Stimulated activated CD8-positive, alpha-beta memory T cell treated with anti-CD3 and anti-CD28 coated beads, Interleukin-15, amount 100 ng/mL, for 24 hours (primary cell): ENCODE data around the gene DGKZ.
"Not testable (repeated sequence)": the region's sequence is repeated elsewhere in the genome, so short reads cannot be mapped to it uniquely, and the experiment has no call there.

Experiments
- DNase-seq: peaks from one replicate; pipeline ENCODE4 v3.0.0-alpha.2; 2020; ENCODE audit warnings: low read depth

Gene DGKZ, protein sequence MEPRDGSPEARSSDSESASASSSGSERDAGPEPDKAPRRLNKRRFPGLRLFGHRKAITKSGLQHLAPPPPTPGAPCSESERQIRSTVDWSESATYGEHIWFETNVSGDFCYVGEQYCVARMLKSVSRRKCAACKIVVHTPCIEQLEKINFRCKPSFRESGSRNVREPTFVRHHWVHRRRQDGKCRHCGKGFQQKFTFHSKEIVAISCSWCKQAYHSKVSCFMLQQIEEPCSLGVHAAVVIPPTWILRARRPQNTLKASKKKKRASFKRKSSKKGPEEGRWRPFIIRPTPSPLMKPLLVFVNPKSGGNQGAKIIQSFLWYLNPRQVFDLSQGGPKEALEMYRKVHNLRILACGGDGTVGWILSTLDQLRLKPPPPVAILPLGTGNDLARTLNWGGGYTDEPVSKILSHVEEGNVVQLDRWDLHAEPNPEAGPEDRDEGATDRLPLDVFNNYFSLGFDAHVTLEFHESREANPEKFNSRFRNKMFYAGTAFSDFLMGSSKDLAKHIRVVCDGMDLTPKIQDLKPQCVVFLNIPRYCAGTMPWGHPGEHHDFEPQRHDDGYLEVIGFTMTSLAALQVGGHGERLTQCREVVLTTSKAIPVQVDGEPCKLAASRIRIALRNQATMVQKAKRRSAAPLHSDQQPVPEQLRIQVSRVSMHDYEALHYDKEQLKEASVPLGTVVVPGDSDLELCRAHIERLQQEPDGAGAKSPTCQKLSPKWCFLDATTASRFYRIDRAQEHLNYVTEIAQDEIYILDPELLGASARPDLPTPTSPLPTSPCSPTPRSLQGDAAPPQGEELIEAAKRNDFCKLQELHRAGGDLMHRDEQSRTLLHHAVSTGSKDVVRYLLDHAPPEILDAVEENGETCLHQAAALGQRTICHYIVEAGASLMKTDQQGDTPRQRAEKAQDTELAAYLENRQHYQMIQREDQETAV

DNA sequence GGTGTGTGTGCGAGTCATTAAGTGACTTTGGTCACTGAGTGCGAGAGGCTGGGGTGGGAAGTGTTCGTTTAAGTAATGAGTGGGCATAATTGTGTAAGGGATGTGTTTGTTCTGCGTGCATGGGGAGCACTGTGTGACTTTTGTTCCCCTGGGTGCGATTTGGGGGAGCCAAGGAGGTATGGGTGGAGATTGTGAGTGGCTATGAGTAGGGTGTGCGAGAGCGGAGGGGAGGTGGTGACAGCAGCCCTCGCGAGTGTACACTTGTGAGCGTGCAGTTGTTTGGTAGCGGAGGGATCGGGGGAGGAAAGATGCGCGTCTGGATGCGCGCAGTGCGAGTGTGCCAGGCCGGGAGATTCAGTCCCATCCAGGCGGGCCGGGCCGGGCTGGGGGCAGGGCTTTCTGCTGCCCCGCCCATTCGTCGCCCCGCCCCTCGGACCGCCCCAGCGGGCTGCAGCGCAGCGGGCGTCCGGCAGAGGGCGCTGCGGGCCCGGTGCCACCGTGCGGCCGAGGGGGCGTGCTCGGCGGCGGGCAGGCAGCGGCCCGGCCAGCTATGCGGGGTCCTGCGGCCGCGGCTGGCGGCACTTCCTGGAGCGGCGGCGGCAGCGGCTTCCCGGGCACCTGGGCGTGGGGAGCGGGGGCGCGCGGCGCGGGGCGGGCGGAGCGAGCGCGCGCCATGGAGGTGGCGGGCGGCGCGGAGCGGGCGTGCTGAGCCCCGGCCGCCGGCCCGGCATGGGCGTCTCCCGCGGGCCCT lies at the start of gene DGKZ:
DGKZ (plus strand) TSS at position 578 of the 751 bp plus-strand sequence. CDS start 197 bp downstream, outside the sequence.
- DNase-seq, result peak; percentile 91

- no peak for DNase-seq
These were observed 48.4 kb upstream of the DGKZ start for GRCh38 chr11:46298699-46299433.

DNA sequence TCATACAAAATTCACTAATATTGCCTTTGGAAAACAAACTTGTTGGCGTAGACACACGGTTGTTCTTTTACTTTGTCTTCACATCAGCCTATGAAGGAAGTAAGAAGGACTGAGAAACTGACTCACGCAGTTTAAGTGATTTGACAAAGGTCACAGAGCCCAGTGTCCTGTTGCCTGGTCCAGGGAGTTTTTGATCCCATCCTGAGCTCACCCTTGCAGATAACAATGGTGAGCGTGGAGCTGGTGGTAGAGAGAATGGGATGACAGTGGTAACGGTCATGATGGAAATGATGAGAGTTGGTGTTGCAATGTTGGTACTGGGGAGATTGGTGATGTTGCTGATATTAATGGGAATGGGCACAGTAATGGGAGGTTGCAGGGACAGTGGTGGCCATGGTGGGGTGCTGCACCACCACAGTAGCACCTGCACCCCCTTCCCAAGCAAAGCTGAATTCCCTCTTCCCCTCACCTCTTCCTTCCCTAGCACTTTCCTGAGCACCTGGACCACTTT lies 47.8 kb upstream of the DGKZ start:
- DNase-seq, result no peak

DNA sequence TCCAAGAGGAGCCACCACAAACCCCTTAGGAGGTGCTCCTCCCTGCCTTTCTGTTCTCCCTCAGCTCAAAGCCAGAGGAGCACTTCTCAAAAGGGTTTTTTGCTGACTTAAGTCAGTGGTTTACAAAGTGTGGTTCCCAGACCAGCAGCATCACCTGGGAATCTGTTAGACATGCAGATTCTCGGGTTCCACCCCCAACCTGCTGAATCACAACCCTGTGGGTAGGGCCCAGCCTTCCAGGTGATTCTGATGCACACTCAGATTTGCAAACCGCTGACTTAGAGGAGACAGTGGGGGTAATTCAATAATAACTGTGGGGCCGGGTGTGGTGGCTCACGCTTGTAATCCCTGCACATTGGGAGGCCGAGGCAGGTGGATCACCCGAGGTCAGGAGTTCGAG lies 47.0 kb upstream of the DGKZ start:
- DNase-seq, result no peak

- no peak for DNase-seq
These were observed 44.4 kb upstream of the DGKZ start for GRCh38 chr11:46302866-46303265.

GRCh38 chr11:46304036-46304435 lies 43.2 kb upstream of the DGKZ start:
- not testable (repeated sequence) for DNase-seq

- no peak for DNase-seq
These were observed 42.6 kb upstream of the DGKZ start for GRCh38 chr11:46304605-46305179.

- no peak for DNase-seq
These were observed 42.0 kb upstream of the DGKZ start for GRCh38 chr11:46305295-46305694.

- DNase-seq, result no peak
These were observed 40.9 kb upstream of the DGKZ start for GRCh38 chr11:46306296-46306853.

- no peak for DNase-seq
These were observed 39.9 kb upstream of the DGKZ start for GRCh38 chr11:46307369-46307768.

GRCh38 chr11:46307785-46308341 lies 39.4 kb upstream of the DGKZ start:
- no peak for DNase-seq

DNA sequence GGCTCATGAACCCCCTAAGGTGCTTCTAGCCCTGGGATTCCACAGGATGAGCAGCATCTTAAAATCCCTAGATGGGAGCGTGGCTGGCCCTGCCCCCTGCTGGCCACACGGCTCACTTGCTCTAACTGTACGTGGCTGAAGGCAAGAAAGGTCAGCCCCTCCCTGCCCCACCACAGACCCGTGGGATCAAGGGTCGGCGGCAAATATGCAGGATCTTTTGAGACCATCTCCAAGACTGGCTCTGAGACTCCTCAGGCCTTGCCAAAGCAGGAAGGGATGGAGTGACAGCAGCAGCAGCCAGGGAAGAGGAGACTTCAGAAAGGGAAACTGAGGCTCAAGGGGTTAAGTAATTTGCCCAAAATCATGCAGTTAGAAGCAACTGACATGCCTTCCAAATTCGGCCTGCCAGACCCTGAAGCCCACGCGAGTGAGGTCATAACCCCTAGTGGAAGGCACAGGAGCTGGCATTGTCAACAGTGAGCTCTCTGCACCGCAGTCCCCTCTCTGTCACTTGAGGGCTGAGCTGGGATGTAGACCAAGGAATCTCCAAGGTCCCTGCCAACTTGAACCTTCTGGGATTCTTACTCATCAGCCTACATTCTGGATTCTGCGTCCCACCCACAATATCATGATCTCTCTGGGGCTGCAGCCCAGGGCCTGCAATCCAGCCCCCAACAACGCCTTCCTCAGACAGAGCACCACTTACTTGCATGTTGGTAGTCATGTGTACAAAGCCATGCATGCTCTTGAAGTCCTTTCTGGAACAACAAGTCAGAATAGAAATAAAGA lies 38.4 kb upstream of the DGKZ start:
- DNase-seq, result no peak

DNA sequence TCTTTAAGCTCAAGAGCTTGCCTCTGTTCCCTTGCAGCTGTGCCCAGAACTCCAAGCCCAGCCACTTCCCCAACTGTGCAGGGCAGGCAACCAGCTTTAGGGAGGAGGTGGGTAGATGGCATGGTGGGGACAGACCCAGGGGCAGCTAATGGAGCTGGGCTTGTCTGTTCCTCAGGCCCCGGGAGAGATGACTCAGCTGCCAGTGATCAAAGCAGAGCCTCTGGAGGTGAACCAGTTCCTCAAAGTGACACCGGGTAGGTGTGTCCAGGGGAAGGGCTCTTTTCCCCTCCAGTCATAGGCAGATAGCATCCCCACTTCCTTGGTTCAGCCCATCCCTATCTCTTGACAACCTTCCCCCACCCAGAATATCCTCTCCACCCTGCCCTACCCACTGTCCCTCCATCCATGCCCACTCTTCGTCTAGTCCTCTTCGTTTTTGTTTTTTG lies 37.4 kb upstream of the DGKZ start:
- DNase-seq, result no peak

DNA sequence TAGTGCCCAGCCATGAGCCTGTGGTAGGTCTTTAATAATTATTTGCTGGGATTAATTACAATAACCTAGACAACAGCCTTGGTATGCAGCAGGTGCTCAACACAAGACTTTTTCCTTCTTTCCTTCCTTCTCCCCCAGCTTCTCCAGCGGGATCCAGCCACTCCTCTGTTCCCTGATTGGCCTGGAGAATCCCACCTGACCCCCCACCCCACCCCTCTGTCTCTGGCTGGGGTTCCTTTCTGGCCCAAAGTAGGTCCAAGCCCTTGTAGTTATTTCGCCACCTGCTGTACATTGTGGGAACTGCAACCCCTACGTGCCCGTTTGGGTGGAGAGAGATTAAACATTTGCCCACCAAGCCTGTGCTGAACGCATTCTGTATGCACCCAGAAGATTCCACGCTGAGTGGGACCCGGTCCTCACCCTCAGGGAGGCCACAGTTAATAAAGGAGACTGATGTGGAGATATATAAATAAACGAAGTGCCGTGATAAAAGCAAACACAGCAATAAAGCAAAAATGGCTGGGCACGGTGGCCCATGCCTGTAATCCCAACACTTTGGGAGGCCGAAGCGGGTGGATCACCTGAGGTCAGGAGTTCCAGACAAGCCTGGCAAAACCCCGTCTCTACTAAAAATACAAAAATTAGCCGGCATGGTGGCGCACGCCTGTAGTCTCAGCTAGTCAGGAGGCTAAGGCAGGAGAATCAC lies 32.1 kb upstream of the DGKZ start:
- peak; percentile 61 for DNase-seq

- no peak for DNase-seq
These were observed 31.3 kb upstream of the DGKZ start for GRCh38 chr11:46315783-46316563.

- DNase-seq, result no peak
These were observed 28.2 kb upstream of the DGKZ start for GRCh38 chr11:46319074-46319453.

- no peak for DNase-seq
These were observed 25.5 kb upstream of the DGKZ start for GRCh38 chr11:46321757-46322156.

DNA sequence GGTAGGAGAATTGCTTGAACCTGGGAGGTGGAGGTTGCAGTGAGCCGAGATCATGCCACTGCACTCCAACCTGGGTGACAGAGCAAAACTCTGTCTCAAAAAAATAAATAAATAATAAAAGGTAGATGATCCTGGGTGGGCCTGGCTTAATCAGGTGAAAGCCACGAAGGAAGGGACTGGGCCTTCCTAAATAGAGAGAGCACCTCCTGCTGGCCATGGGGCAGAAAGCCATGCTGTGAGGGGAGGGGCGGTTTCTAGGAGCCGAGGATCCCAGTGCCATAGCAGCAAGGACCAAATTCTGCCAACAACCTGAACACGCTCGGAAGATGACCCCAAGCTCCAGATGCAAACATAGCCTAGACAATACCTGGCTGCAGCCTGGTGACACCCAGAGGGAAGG lies 24.5 kb upstream of the DGKZ start:
- DNase-seq, result no peak
